Erythroblast (primary cell): ENCODE results near the gene TXNL1.

Source experiments
- GATA1 ChIP-seq: IDR thresholded peaks from 2 replicates; pipeline ENCODE4 v1.6.1; 2011; ENCODE audit warnings: low read depth, mild to moderate bottlenecking, control low read depth, low read length, moderate library complexity
- POLR2A ChIP-seq: IDR thresholded peaks from 2 replicates; pipeline ENCODE4 v1.6.1; 2011; ENCODE audit warnings: mild to moderate bottlenecking, low read length

GRCh38 chr18:56651771-56652092, 13.3 kb upstream of the TXNL1 start:
- TF ChIP-seq POLR2A (no peak), GATA1 (no peak)
